Kidney epithelial cell (primary cell): ENCODE results near the gene DHX30. TPM values are rescaled to one million over a fixed set of nuclear protein-coding genes. Genes with fewer than 3 reads are reported as not detected.

Experiments used
- DNase-seq: peaks from one replicate; pipeline ENCODE4 v3.0.0-alpha.2; 2010; ENCODE audit warnings: low read depth
- H3K27me3 ChIP-seq: 2 replicates; pipeline ENCODE4 v1.6.0; 2011; ENCODE audit warnings: low read length; ENCODE audit not compliant: control insufficient read depth, insufficient read depth
- H3K36me3 ChIP-seq: 2 replicates; pipeline ENCODE4 v1.5.1; 2011; ENCODE audit warnings: low read length; ENCODE audit not compliant: control insufficient read depth, insufficient read depth
- H3K4me3 ChIP-seq: 2 replicates; pipeline ENCODE4 v1.5.1; 2011; ENCODE audit warnings: low read depth, mild to moderate bottlenecking, control low read depth, low read length
- total RNA-seq: library from RNA; depleted of rRNA; stranded (reverse); fragments of >200 nt; gene quantifications from 2 replicates; pipeline ENCODE4 v1.2.3, GENCODE V29; 2015
- TF ChIP-seq, protein P1 (sequence below): IDR thresholded peaks from 2 replicates; pipeline ENCODE4 v1.5.1; 2011; ENCODE audit warnings: mild to moderate bottlenecking, moderate library complexity, low read length, control low read depth, inconsistent platforms; ENCODE audit not compliant: insufficient read depth, poor library complexity, severe bottlenecking

The DHX30 gene
- total RNA-seq, 1 donor from 2014 or later, result 79.4 TPM

DNA sequence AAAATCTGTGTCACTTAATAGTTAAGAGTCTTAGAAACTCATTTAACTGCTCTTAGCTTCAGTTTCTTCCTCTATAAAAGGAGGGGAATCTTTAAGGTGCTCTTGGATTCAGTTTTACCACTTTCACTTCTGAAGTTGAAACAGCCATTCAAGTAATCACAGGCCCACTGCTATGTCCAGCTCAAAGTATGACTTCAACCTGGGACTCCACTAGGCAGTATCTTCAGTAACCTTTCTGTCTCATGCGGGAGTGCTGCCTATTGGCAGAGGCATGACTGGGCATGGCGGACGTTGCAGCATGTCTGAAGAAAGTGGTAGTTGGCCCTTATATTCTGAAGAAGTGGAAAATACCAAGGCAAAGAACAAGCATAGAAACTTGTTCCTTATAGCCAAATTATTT lies 92.3 kb downstream of the DHX30 start:
- TF ChIP-seq, protein P1, sequence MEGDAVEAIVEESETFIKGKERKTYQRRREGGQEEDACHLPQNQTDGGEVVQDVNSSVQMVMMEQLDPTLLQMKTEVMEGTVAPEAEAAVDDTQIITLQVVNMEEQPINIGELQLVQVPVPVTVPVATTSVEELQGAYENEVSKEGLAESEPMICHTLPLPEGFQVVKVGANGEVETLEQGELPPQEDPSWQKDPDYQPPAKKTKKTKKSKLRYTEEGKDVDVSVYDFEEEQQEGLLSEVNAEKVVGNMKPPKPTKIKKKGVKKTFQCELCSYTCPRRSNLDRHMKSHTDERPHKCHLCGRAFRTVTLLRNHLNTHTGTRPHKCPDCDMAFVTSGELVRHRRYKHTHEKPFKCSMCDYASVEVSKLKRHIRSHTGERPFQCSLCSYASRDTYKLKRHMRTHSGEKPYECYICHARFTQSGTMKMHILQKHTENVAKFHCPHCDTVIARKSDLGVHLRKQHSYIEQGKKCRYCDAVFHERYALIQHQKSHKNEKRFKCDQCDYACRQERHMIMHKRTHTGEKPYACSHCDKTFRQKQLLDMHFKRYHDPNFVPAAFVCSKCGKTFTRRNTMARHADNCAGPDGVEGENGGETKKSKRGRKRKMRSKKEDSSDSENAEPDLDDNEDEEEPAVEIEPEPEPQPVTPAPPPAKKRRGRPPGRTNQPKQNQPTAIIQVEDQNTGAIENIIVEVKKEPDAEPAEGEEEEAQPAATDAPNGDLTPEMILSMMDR, result no peak
- no peak overlapping the region for H3K4me3 ChIP-seq
- H3K27me3 ChIP-seq, result no peaks in the 10 kb centered on the region
- H3K36me3 ChIP-seq, result no peaks in the 10 kb centered on the region
- no peak for DNase-seq

DNA sequence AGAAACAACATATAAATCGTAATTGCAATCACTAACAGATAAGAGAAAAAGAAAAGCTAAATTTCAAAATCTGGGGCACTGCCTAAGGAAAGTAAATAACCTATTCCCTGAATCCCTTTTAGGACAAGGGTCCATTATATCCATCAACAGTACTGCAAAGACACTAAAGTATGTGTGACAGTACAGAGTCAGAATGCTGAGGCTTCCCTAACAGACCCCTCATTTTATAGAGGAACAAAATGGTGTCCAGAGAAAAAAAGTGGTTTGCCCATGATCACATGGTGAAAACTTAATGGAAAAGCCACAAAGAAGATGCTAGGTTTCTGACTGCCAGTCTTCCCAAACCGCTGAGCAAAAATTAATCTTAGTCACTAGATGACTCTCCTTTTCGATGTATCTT lies 93.8 kb downstream of the DHX30 start:
- H3K4me3 ChIP-seq, result no peak overlapping the region
- H3K36me3 ChIP-seq, result no peaks in the 10 kb centered on the region
- no peaks in the 10 kb centered on the region for H3K27me3 ChIP-seq
- no peak for DNase-seq
- TF ChIP-seq, protein P1, result no peak

DNA sequence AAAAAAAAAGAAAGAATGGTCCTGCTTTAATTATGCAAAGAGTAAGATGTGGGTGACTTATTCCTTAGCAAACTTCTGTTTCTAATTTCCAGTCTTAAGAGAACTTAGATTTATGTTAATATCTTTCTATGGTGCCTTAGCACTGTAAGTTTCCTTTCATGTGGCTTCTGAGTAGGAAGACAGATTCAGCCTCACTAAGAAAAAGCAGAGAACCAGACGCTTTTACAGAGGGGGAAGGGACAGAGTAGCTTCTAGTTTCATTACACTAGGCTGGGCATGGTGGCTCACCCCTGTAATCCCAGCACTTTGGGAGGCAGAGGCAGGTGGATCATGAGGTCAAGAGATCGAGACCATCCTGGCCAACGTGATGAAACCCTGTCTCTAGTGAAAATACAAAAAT lies 95.0 kb downstream of the DHX30 start:
- Histone ChIP-seq H3K4me3 (no peak overlapping the region), H3K27me3 (no peaks in the 10 kb centered on the region), H3K36me3 (no peaks in the 10 kb centered on the region)
- no peak for DNase-seq
- TF ChIP-seq, protein P1, result no peak

DNA sequence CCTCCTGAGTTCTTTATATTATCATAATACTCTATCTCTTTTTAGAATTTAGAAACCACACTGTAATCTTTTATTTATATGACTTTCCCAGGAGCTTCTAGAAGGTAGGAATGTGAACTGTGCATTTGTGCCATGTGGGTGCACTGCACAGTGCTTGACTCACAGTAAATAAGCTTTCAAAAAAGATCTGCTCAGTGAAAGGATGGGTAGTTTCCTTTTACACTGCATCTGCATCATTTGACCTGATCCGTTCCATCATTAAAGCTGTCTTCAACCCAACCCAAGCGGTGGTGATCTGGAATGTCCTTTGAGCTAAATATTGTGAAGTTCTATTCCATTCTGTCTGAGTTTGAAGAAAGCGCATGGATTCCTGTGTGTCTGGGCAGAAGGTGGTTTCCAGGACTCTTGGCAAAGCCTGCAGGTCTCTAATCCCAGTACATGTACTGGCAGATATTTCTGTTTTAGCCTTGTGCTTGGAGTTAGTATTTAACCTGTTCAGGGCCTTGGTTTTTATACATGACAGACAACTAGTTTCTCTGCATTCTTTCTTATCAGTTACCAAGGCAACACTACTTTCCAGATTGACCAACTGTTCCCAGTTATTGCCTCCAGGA lies 96.7 kb downstream of the DHX30 start:
- no peak for DNase-seq
- TF ChIP-seq, protein P1, result no peak

More for the DNA sequence above, 96.7 kb downstream of the DHX30 start:
- Histone ChIP-seq H3K4me3 (no peak overlapping the region), H3K27me3 (no peaks in the 10 kb centered on the region), H3K36me3 (no peaks in the 10 kb centered on the region)

Other genes starting within 250 kb of the DHX30 start
- gene CSPG5, start 224.3 kb upstream of the DHX30 start, total RNA-seq, result 0.48 and 0.71 TPM in 2 replicates
- 92.1 and 94.0 TPM in 2 replicates for gene SMARCC1, start 21.2 kb upstream of the DHX30 start, total RNA-seq
- 123 and 128 TPM in 2 replicates for gene MAP4, start 213.3 kb downstream of the DHX30 start, total RNA-seq